GM18951 (cell line): ENCODE measurements around the gene PREP.

ENCODE experiments used
- POLR2A ChIP-seq: IDR thresholded peaks from 4 replicates; pipeline ENCODE4 v1.6.1; 2011; ENCODE audit warnings: mild to moderate bottlenecking; ENCODE audit not compliant: insufficient read length, insufficient read depth; ENCODE audit errors: extremely low read depth
- in situ Hi-C: fragments of 300-500 bp; cut with MboI; formaldehyde crosslinking; loops from one replicate; pipeline ENCODE4 v1.12.0; 2022; ENCODE audit warnings: low sequenced_read_pairs, mixed read lengths, inconsistent platforms; ENCODE audit not compliant: unreplicated experiment

Gene PREP

GRCh38 chr6:105302617-105303128 is 100.2 kb downstream of the PREP start:
- no peak for TF ChIP-seq POLR2A

GRCh38 chr6:105301756-105302616 is 100.9 kb downstream of the PREP start:
- TF ChIP-seq POLR2A: no peak
- in situ Hi-C loops: no loop called here

More at GRCh38 chr6:105302617-105303128, 100.2 kb downstream of the PREP start:
- in situ Hi-C loops: no loop called here

GRCh38 chr6:105301072-105301503 is 101.8 kb downstream of the PREP start:
- in situ Hi-C loops: no loop called here
- no peak for TF ChIP-seq POLR2A

- in situ Hi-C loops: no loop called here
- TF ChIP-seq POLR2A: no peak
Measured at GRCh38 chr6:105300090-105300489, 102.8 kb downstream of the PREP start.

- in situ Hi-C loops: no loop called here
- TF ChIP-seq POLR2A: no peak
Measured at GRCh38 chr6:105294129-105294528, 108.8 kb downstream of the PREP start.

GRCh38 chr6:105292689-105293339 is 110.1 kb downstream of the PREP start:
- in situ Hi-C loops: no loop called here
- TF ChIP-seq POLR2A: no peak

GRCh38 chr6:105291525-105291924 is 111.4 kb downstream of the PREP start:
- in situ Hi-C loops: no loop called here
- TF ChIP-seq POLR2A: no peak

GRCh38 chr6:105282631-105283585 is 120.0 kb downstream of the PREP start:
- in situ Hi-C loops: no loop called here
- no peak for TF ChIP-seq POLR2A

- TF ChIP-seq POLR2A: no peak
- in situ Hi-C loops: no loop called here
Measured at GRCh38 chr6:105280033-105280432, 122.8 kb downstream of the PREP start.

- no peak for TF ChIP-seq POLR2A
- in situ Hi-C loops: no loop called here
Measured at GRCh38 chr6:105279463-105279862, 123.4 kb downstream of the PREP start.

- in situ Hi-C loops: no loop called here
- no peak for TF ChIP-seq POLR2A
Measured at GRCh38 chr6:105278813-105279212, 124.1 kb downstream of the PREP start.

GRCh38 chr6:105278035-105278434 is 124.8 kb downstream of the PREP start:
- no peak for TF ChIP-seq POLR2A
- in situ Hi-C loops: no loop called here

- TF ChIP-seq POLR2A: no peak
- in situ Hi-C loops: no loop called here
Measured at GRCh38 chr6:105276374-105276773, 126.5 kb downstream of the PREP start.

- TF ChIP-seq POLR2A: no peak
- in situ Hi-C loops: no loop called here
Measured at GRCh38 chr6:105275542-105275941, 127.3 kb downstream of the PREP start.
